Loucy (cell line): ENCODE measurements around the gene RXRA.
A peak's percentile ranks its signal among the peaks of the same experiment; 100 is the strongest.

Experiments
- H2AFZ ChIP-seq: fragments of 200-600 bp; sonication (generic); 2 replicates; pipeline ENCODE4 v1.6.0; 2016; ENCODE audit warnings: antibody characterized with exemption, mild to moderate bottlenecking, low read length, moderate library complexity
- H3F3A ChIP-seq: fragments of 200-600 bp; 2 replicates; pipeline ENCODE4 v1.6.0; 2016; ENCODE audit warnings: antibody characterized with exemption, low read depth, mild to moderate bottlenecking
- H3K27me3 ChIP-seq: fragments of 200-600 bp; sonication (generic); 2 replicates; pipeline ENCODE4 v1.6.1; 2014; ENCODE audit warnings: low read length, mild to moderate bottlenecking; ENCODE audit not compliant: insufficient read depth, poor library complexity, severe bottlenecking
- H3K36me3 ChIP-seq: fragments of 200-600 bp; sonication (generic); 2 replicates; pipeline ENCODE4 v1.6.1; 2016; ENCODE audit warnings: low read length; ENCODE audit not compliant: insufficient read depth
- H3K4me1 ChIP-seq: fragments of 200-600 bp; sonication (generic); 2 replicates; pipeline ENCODE4 v1.5.1; 2014; ENCODE audit warnings: low read length, mild to moderate bottlenecking; ENCODE audit not compliant: insufficient read depth, poor library complexity, severe bottlenecking
- H3K4me2 ChIP-seq: fragments of 200-600 bp; sonication (generic); 2 replicates; pipeline ENCODE4 v1.6.0; 2014; ENCODE audit warnings: antibody characterized with exemption, low read length, low read depth, mild to moderate bottlenecking; ENCODE audit not compliant: poor library complexity, severe bottlenecking
- H3K4me3 ChIP-seq: fragments of 200-600 bp; sonication (generic); 2 replicates; pipeline ENCODE4 v1.5.1; 2014; ENCODE audit warnings: low read length, mild to moderate bottlenecking, mixed read lengths; ENCODE audit not compliant: poor library complexity, severe bottlenecking
- H3K79me2 ChIP-seq: fragments of 200-600 bp; sonication (generic); 2 replicates; pipeline ENCODE4 v1.6.1; 2014; ENCODE audit warnings: low read length; ENCODE audit not compliant: insufficient read depth
- H3K9ac ChIP-seq: fragments of 200-600 bp; sonication (generic); 2 replicates; pipeline ENCODE4 v1.6.0; 2014; ENCODE audit warnings: mild to moderate bottlenecking, low read depth, low read length, moderate library complexity; ENCODE audit not compliant: poor library complexity, severe bottlenecking
- H3K9me2 ChIP-seq: fragments of 200-600 bp; sonication (generic); replicated peaks from 2 replicates; pipeline ENCODE4 v1.6.1; 2016; ENCODE audit warnings: low read depth, low read length, mixed read lengths
- H3K9me3 ChIP-seq: fragments of 200-600 bp; sonication (generic); 2 replicates; pipeline ENCODE4 v1.6.1; 2014; ENCODE audit warnings: mild to moderate bottlenecking, antibody characterized with exemption, low read length, low read depth; ENCODE audit not compliant: insufficient read depth
- H4K20me1 ChIP-seq: fragments of 200-600 bp; sonication (generic); 2 replicates; pipeline ENCODE4 v1.6.0; 2014; ENCODE audit warnings: antibody characterized with exemption, low read length, mild to moderate bottlenecking; ENCODE audit not compliant: insufficient read depth, poor library complexity, severe bottlenecking
- CTCF ChIP-seq: fragments of 200-600 bp; sonication (generic); conservative IDR thresholded peaks from 2 replicates; pipeline ENCODE4 v1.5.1; 2014; ENCODE audit warnings: mild to moderate bottlenecking, antibody characterized with exemption, low read length
- EZH2phosphoT487 ChIP-seq: fragments of 200-600 bp; IDR thresholded peaks from 2 replicates; pipeline ENCODE4 v1.6.1; 2018; ENCODE audit warnings: antibody characterized with exemption, mild to moderate bottlenecking, moderate library complexity, borderline replicate concordance

Gene RXRA

GRCh38 chr9:134401391-134401790, 75.1 kb downstream of the RXRA start:
- no peak overlapping the region for H3K9ac ChIP-seq
- peaks cover 94% of the 10 kb centered on the region for H3K79me2 ChIP-seq
- TF ChIP-seq EZH2phosphoT487 (no peak), CTCF (no peak)
- H3K27me3 ChIP-seq = no peaks in the 10 kb centered on the region
- peaks cover 81% of the 10 kb centered on the region for H3K4me1 ChIP-seq
- peaks cover 10% of the 10 kb centered on the region for H4K20me1 ChIP-seq
- H3K36me3 ChIP-seq = peaks cover 22% of the 10 kb centered on the region
- H3K4me3 ChIP-seq = no peak overlapping the region
- peaks cover 4% of the 10 kb centered on the region; the same call in 1 of the 2 replicates for H3K9me3 ChIP-seq
- no peak overlapping the region for H3K4me2 ChIP-seq
- H3F3A ChIP-seq = peaks cover 4% of the 10 kb centered on the region; the same call in 1 of the 2 replicates
- no peak overlapping the region for H2AFZ ChIP-seq
- no peaks in the 10 kb centered on the region for H3K9me2 ChIP-seq

- no peak for TF ChIP-seq CTCF
- no peak for TF ChIP-seq EZH2phosphoT487
- Histone ChIP-seq H3K36me3 (peaks cover 22% of the 10 kb centered on the region), H3K4me1 (peaks cover 81% of the 10 kb centered on the region), H2AFZ (no peak overlapping the region), H3K4me2 (no peak overlapping the region), H3K9ac (no peak overlapping the region), H3K9me3 (peaks cover 4% of the 10 kb centered on the region; the same call in 1 of the 2 replicates), H3F3A (peaks cover 7% of the 10 kb centered on the region; the same call in 1 of the 2 replicates), H3K9me2 (no peaks in the 10 kb centered on the region), H3K4me3 (no peak overlapping the region), H3K79me2 (peaks cover 95% of the 10 kb centered on the region), H4K20me1 (peaks cover 18% of the 10 kb centered on the region), H3K27me3 (no peaks in the 10 kb centered on the region)
These were observed 75.9 kb downstream of the RXRA start for GRCh38 chr9:134402182-134402581.

GRCh38 chr9:134403292-134403681, 77.0 kb downstream of the RXRA start:
- H2AFZ ChIP-seq = no peak overlapping the region
- peak overlapping the region; percentile 85 for H3K4me2 ChIP-seq
- TF ChIP-seq EZH2phosphoT487 (no peak), CTCF (no peak)

More at GRCh38 chr9:134403292-134403681, 77.0 kb downstream of the RXRA start:
- peaks cover 27% of the 10 kb centered on the region for H4K20me1 ChIP-seq
- H3K36me3 ChIP-seq = peaks cover 27% of the 10 kb centered on the region
- H3K9me3 ChIP-seq = peaks cover 4% of the 10 kb centered on the region; the same call in 1 of the 2 replicates
- H3K79me2 ChIP-seq = peaks cover 93% of the 10 kb centered on the region
- H3K27me3 ChIP-seq = no peaks in the 10 kb centered on the region
- H3K4me3 ChIP-seq = peak overlapping the region; percentile 62
- no peaks in the 10 kb centered on the region for H3K9me2 ChIP-seq
- 0 out of 2 replicates have a peak, but pooled peaks cover 4% of the 10 kb centered on the region for H3F3A ChIP-seq
- peaks cover 80% of the 10 kb centered on the region for H3K4me1 ChIP-seq
- H3K9ac ChIP-seq = peak overlapping the region; percentile 58
